HG02678 (cell line): ENCODE results near the gene SBDS.
"Not testable (repeated sequence)": the region's sequence is repeated elsewhere in the genome, so short reads cannot be mapped to it uniquely, and the experiment has no call there.

Experiments used
- ATAC-seq: cut with Tn5 transposase; IDR thresholded peaks from one replicate; pipeline ENCODE4 v1.9.1; 2021; ENCODE audit warnings: mild to moderate bottlenecking, moderate library complexity; ENCODE audit not compliant: unreplicated experiment

The SBDS gene

DNA sequence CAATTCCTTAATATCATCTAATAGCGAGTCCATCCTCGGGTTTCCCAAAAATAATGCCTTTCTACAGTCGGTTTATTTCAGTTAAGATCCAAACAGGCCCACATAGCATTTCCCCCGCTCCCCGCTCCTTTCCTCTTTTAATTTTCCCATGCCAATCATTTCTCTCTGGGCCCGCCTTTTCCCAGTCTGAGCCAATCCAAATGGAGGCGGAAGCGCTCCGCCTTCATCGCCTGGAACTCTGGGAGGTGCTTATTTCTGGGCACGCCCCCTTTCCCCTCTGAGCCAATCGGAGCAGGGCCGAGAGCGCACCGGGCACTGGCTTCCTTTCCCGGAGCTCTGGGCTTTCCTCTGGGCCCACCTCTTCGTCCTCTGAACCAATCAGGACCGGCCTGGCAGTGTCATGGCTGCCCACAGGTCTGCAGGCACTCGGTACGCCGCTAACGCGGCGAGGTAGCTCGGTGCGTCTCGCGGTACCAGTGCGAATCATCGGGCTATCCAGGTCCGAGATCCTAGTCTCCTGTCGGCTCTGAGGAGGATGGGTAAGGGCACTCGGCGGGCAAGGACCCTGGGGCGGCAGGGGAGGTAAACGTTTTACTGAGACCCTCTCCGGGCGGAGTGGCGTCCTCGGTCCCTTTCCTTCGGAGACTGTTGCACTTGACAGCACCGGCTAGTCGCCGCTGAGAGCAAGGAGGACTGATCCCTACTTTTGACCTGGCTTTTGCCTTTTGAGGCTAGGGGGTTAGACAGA, 1.2 kb upstream of the SBDS start, which contains the start of gene TYW1:
Gene TYW1, plus strand, starts transcription at position 390 of the 748 bp plus-strand sequence. Its CDS starts 146 bp downstream, at position 536.
- peak; percentile 87 for ATAC-seq

GRCh38 chr7:66994691-66995049, 716 bp downstream of the SBDS start:
- ATAC-seq = peak; percentile 32

DNA sequence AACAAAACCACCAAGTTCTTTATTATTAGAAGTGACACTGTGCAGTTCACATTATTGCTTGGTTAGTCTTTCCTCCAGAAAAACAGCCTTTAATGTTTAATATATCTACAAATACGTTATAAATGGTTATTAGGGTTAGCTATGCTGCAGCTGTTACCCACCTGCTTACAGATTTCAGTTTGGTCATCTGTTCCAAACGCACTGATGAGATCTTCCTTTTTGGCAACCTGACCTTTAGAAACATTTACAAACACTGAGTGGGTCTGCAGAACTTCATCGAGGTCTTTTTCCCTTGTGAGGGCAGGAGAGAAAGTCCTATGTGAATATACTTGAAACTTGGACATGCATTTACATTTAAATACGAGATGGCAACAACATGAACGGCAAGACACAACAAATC, 1.3 kb downstream of the SBDS start:
- ATAC-seq = not testable (repeated sequence)

DNA sequence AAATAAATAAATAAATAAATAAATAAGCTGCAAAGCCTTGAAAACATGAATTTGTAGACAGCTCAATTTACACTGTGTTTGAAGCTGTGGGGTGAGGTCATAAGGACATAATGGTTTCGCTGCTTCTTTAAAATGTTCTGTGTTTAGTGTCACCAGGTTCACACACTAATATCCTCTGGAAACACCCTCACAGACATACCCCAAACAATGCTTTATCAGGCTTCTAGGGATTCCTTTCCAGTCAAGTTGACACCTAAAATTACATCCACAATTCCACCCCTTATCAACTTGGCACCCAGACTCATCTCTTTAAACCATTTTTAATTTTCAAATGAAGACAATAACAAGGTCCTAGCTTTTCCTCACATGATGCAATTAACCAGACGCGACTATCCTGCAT, 5.8 kb downstream of the SBDS start:
- ATAC-seq = not testable (repeated sequence)

DNA sequence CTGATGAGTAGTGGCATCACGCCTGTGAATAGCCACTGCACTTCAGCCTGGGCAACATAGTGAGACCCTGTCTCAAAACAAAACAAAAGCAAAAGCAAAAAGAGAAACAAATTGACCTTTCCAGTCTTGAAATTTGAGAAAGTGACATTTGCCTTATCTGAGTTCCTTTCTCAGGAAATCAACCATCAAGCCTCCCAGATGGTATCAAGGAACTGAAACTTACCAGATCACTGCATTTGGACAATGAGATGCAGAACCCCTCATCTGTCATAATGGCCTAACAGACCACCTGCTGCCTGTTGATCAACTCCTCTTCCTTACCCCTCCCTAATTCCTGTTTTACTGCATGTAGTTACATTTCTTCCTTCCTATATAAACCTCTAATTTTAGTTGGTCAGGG, 15.1 kb downstream of the SBDS start:
- ATAC-seq = not testable (repeated sequence)

DNA sequence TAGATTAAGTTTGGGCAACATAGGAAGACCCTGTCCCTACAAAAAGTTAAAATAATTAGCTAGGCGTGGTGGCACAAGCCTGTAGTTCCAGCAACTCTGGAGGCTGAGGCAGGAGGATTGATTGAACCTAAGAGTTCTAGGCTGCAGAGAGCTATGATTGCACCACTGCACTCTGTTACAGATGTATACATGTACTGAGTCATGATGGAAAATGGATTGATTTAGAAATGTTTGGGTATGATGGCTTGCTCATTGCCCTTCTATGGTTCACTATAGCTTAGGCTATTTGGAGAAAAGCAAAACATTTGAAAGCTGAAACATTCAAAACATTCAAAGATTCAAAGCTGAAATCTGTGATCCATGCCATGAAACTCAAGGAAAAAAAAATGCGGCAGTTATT, 16.4 kb downstream of the SBDS start:
- not testable (repeated sequence) for ATAC-seq

DNA sequence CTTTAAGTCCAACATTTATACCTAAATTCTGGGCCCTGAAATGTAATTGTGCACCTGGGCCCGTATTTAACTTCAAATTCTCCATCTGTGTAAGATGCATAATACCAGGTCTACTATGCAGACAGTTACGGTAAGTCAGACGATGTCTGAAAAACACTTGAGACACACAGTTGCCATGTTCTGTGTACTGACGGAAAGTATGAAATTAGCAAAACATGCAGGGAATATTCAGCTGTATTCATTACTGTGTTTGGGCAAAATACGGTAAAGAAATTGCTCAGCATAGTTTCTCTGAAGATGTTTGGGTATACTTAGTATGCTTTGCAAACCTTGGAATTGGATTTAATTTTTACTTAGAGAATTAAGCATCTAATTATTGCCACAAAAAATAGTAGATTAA, 17.1 kb downstream of the SBDS start:
- not testable (repeated sequence) for ATAC-seq

- ATAC-seq = no peak
Measured at GRCh38 chr7:66974986-66975590, 20.3 kb downstream of the SBDS start.

GRCh38 chr7:66970310-66970709, 25.1 kb downstream of the SBDS start:
- no peak for ATAC-seq

DNA sequence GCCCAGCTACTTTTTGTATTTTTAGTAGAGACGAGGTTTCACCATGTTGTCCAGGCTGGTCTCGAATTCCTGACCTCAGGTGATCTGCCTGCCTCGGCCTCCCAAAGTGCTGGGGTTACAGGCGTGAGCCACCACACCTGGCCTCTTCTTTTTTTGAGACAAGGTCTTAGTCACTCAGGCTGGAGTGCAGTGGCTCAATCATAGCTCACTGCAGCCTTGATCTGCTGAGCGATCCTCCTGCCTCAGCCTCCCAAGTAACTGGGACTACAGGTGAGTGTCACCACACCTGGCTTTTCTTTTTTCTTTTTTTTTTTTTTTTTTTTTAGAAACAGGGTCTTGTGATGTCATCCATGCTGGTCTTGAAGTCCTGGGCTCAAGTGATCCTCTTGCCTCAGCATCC, 26.4 kb downstream of the SBDS start:
- ATAC-seq = not testable (repeated sequence)

DNA sequence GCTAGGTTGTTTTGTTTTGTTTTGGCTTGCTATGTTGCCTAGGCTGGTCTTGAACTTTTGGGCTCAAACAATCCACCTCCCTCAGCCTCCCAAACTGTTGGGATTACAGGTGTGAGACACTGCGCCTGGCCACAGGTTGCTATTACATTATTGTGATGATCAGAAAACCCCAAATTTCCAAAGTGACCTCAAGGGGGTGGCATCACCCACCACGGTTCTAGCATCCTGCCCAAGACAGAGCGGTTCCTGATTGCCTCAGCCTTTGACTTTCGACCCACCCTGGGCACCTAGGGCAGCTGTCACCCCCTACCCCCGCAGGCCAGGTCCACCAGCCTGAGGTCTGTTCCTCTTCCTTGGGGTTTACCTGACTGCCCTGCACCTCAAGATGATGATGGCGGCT, 28.4 kb downstream of the SBDS start:
- no peak for ATAC-seq

DNA sequence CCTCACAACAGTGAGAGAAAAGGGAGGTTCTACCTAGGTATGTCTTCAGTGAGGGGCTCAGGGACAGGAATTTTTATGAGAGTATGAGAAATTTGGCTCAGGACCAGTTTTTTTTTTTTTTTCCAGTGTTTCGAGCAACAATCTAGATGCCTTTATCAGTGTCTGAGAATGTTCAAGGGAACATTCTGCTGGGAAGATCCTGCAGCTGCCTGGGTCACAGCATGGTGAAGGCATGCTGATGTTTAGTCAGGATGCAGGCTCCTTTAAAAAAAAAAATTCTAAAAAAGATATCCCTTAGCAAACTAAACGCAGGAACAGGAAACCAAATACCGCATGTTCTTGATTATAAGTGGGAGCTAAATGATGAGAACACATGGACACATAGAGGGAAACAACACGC, 31.0 kb downstream of the SBDS start:
- ATAC-seq = no peak

- ATAC-seq = no peak
Measured at GRCh38 chr7:66961096-66961495, 34.3 kb downstream of the SBDS start.

DNA sequence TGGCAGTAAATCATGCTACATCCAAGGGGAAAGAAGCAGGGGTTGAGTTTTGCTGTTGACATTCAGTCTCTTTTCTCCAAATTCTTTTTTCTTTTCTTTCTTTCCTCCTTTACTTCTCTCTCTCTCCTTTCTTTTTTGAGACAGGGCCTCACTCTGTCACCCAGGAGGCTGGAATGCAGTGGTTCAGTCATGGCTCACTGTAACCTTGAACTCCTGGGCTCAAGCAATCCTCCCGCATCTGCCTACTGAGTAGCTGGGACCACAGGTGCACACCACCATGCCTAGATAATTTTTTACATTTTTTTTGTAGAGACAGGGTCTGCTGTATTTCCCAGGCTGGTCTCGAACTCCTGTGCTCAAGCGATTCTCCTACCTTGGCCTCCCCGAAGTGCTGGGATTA, 35.2 kb downstream of the SBDS start:
- ATAC-seq = no peak

GRCh38 chr7:66958538-66959350, 36.6 kb downstream of the SBDS start:
- no peak for ATAC-seq

DNA sequence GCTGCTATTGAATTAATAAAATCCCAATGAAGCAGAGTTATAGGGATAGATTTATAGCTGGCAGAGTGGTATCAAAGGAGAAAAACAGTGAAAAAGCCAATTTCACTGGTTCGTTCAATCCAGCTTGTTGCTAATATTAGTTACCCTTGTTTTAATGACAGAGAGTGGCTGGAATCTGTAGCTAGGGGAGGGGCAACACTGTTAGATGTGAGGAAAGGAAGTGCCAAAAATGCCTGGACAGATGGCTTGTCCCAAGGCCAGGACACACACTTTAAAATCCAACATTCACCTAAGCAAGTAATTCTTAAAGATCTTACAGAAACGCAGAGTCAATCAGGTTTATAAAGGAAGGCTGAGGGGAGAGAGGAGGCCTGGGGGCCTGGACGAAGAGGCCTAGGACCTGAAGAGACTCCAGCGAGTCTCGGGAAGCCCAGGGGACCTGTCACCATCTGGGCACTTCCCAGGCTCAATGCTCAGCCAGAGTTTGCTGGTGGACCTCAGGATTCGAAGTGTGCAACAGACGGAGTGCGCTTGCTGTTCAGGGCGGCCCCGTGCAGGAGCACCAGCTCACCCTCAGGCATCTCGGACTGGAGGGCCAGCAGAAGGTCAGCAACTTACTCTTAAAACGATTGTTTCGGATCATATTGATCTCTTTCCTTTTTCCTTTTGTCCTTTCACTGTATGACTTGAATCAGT, 37.6 kb downstream of the SBDS start:
- ATAC-seq = no peak

GRCh38 chr7:66953044-66953427, 42.4 kb downstream of the SBDS start:
- ATAC-seq = no peak

GRCh38 chr7:66952343-66953043, 42.9 kb downstream of the SBDS start:
- ATAC-seq = no peak

DNA sequence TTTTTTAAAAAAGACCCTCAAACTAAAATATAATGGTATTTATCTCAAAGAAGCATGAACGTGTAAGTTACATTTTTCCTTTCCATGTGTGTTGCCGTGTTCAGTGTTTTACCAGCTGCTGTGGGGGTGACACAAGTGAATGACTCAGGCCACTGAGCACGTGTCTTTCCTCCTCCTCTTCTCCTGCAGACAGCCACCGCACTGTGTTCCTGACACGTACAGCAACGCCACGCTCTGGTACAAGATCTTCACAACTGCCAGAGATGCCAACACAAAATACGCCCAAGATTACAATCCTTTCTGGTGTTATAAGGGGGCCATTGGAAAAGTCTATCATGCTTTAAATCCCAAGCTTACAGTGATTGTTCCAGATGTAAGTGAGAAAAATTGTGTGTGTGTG, 44.6 kb downstream of the SBDS start:
- ATAC-seq = no peak

- no peak for ATAC-seq
Measured at GRCh38 chr7:66950311-66950710, 45.1 kb downstream of the SBDS start.
